Activated gamma-delta T cell treated with Interleukin-2 at 50 U/mL for 16 hours (primary cell): ENCODE data around the gene SPRED2.

Source experiments
- DNase-seq: peaks from one replicate; pipeline ENCODE4 v3.0.0-alpha.2; 2020

SPRED2 gene

DNA sequence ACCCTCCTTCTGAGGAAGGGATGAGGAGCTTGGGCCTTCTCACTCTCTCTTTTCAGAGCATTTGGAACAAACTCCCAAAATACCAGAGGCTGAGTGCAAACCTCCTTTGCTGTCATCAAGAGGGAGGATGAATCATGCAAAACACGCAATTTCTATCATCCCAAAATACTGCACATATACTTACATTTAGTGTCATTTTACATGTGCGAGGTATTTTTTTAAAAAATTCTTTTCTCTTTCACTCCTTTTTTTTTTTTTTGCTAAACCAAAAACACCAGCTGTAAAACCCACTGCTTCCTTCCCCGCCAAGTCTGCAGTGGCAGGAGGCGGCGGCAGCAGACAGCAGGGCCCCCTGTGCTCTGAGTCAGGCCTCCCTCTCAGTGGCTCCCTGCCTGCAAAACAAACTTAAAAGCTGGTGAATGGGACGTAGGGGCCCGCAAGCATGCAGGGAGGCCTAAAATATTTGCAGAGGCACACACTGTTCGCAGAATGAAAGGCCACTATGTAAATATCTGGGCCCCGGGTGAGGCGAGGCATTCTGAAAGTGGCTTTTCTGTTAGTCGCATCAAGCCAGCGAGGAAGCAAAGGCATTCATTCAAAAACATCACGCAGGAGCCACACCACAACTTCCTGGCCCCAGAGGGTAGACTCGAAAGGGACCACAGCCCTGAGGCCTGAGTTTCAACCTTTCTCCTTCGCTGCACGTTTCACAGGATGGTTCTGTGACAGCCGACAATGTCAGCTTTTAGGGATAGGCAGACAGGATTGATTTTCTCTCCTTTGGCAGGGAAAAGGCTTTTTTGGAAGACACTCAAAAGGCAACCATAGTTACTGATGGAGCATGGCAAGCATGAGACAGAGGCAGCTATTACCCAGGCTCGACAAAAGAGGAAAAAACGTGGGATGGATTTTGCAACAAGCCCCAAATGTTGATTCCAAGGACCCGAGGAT, 131.4 kb downstream of the SPRED2 start:
- peak; percentile 73 for DNase-seq

GRCh38 chr2:65300134-65300760, 132.2 kb downstream of the SPRED2 start:
- no peak for DNase-seq

DNA sequence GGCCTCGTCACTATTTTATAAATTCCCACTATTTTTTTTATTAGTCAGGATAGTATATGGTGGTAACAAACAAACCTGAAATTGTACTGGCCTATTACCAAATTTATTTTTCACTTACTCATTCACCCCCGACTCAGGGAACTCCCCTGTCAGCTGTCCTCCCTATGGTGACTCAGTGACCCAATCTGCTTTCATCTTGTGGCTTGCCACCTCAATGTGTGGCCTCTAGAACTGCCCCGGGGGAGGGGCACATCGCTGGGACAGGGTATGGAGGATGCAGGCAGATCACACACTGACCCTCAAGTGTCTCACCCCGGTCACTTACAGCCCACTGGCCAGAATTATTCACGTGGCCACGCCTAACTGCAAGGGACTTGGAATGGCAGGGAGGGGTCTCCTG, 133.2 kb downstream of the SPRED2 start:
- peak; percentile 18 for DNase-seq

- no peak for DNase-seq
Measured at GRCh38 chr2:65298089-65298488, 134.3 kb downstream of the SPRED2 start.

DNA sequence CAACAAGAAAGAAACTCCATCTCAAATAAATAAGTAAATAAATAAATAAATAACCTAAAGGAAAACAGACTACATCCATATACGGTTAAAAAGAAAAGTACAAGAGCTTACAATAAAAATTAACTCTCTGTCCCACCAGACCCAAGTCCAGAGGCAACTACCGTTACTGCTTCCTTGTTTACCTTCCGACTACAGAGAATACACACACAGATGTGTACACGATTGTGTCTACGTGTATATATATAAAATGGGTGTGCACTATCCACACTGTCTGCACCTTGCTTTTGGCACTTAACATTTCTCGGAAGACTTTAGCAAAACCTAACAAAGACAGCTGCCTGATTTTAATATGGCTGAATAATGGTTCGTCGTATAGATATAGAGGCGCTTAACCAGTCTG, 134.9 kb downstream of the SPRED2 start:
- no peak for DNase-seq

DNA sequence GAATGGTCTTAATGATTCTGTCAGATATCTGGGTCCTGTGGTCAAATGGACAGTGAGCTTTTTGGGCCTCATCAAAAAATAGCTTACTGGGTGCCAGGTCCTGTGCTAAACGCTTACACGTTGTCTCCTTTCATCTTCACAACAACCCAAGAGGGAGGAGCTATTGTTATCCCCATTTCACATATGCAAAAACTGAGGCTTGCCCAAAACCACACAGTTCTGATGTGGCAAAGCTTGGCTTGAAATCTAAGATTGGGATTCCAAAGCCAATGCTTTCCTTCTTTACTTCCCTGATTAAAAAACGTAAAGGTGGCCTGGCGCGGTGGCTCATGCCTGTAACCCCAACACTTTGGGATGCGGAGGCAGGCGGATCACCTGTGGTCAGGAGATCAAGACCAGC, 135.4 kb downstream of the SPRED2 start:
- no peak for DNase-seq

GRCh38 chr2:65294701-65295100, 137.7 kb downstream of the SPRED2 start:
- DNase-seq, result no peak

- DNase-seq, result no peak
Measured at GRCh38 chr2:65294136-65294535, 138.3 kb downstream of the SPRED2 start.

GRCh38 chr2:65293376-65293775, 139.0 kb downstream of the SPRED2 start:
- no peak for DNase-seq

GRCh38 chr2:65292461-65293011, 139.9 kb downstream of the SPRED2 start:
- DNase-seq, result no peak

- DNase-seq, result no peak
Measured at GRCh38 chr2:65292106-65292400, 140.3 kb downstream of the SPRED2 start.

DNA sequence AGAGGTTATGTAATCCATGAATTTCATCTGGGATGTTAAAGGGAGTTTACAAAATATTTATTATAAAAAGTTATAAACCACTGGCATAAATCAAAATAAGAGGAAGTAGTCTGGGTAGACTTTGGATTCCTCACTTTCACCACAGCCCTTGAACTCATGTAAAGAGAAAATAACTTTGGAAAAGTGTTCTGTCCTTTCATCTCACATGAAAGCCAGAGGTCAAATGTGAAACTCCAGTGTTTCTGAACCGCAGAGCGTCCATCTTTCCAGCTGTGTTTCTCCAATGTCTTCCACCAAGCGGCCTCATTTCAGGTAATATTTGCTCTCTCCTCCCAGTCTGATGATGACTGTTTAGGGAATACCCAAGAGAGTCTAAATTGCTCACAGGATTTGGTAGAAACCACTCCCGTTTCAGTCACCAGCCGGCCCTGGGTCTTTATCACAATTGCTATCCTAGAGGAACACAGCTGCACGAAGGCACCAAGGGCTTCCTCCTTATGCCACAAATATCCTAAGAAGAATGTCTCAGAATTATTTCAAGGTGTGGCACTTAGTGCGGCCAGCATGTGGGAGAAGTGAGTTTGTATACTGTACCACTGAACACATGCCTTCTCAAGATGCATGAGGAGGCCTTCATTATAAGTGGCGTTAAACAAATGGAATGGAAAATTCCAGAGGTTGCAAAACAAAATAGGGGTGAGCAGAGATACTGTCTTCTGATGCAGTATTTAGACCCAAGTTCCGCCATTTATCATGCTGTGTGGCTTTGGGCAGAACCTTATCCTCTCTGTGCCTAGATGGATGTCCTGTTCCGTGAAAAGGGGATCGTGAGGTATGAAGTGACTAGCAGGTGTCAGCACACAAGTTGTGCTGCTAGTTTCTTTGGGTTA, 140.9 kb downstream of the SPRED2 start:
- no peak for DNase-seq

GRCh38 chr2:65287364-65287763, 145.0 kb downstream of the SPRED2 start:
- no peak for DNase-seq

- no peak for DNase-seq
Measured at GRCh38 chr2:65282477-65283053, 149.8 kb downstream of the SPRED2 start.

- DNase-seq, result no peak
Measured at GRCh38 chr2:65281627-65282351, 150.6 kb downstream of the SPRED2 start.

DNA sequence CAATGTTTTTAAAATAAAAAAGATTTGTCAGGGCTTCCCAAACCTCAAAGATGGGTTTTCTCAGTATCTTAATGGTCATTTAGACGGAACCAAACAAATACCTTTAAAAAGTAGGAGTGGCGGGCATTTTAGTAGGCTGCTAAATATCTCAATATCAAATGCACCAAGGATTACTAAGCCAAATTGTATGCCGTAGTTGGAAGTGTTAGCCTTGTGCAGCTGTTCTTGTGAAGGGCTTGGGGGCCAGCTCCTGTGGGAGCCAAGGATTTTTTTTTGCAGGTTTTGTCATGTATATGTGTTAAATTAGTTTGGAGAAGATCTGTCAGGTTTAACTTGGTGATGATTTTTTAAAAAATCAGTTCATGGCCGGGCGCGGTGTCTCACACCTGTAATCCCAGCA, 152.6 kb downstream of the SPRED2 start:
- no peak for DNase-seq

DNA sequence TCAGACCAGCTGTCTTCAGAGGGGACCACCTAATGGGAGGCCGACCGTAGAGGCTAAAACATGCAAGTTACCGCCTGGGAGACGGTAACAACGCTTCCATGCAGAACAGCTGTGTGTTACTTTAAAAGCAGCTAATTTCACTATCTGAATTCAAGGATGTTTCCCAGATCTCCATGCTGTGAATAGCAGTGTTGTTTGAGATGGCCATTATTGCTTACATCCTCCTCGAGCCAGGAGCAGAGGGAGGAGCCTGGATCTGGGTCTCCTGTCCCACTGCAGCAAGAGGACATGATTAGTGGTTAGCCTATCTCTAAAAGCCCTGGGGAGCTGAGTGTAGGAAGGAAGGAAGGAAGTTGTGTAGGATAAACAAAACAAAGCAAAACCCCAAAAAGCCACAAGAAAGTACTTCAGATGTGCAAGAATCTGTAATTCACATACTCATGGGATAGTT, 153.8 kb downstream of the SPRED2 start:
- no peak for DNase-seq

- no peak for DNase-seq
Measured at GRCh38 chr2:65277791-65278483, 154.5 kb downstream of the SPRED2 start.

DNA sequence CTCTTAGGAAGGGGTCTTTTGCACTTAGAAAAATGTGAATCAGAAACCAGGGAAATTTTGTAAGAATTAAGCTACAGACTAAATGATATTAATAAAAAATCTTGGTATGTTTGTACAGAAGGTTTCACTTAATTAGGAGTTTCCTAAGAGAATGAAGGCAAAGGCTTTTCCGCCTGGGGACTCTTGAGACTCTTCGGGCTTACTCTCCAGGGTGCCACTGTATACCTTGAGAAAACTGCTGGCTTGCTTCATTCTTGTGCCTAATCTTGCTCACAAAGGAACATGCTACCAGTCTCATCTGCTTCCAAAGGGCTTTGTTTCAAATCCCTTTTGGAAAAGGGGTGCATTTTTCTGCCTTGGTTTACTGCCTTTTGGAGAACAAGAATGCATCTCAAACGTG, 155.3 kb downstream of the SPRED2 start:
- no peak for DNase-seq

GRCh38 chr2:65276609-65277008, 155.8 kb downstream of the SPRED2 start:
- DNase-seq, result no peak

GRCh38 chr2:65275141-65275915, 157.1 kb downstream of the SPRED2 start:
- no peak for DNase-seq
